Effector memory CD8-positive, alpha-beta T cell (primary cell): ENCODE results near the gene TTC7B.

Source experiments
- ATAC-seq: fragments of 150-1000 bp; cut with Tn5 transposase; replicated peaks from 2 replicates; pipeline ENCODE4 v1.10.0; 2021; ENCODE audit warnings: mild to moderate bottlenecking, moderate library complexity
- DNase-seq, 3 experiments: peaks; one replicate each; pipeline ENCODE4 v3.0.0; 2021
- H3K27ac Mint-ChIP-seq, 2 donors: one replicate each; pipeline ENCODE4 v1.8.0; 2022; ENCODE audit warnings: mild to moderate bottlenecking in 2 of 2, mixed read lengths in 2 of 2, moderate library complexity in 2 of 2
- H3K27me3 Mint-ChIP-seq, 2 donors: one replicate each; pipeline ENCODE4 v1.8.0; 2022; ENCODE audit warnings: mixed read lengths in 2 of 2
- H3K36me3 Mint-ChIP-seq: one replicate; pipeline ENCODE4 v1.8.0; 2022; ENCODE audit warnings: mild to moderate bottlenecking, moderate library complexity, mixed read lengths; ENCODE audit not compliant: insufficient read depth
- H3K4me1 Mint-ChIP-seq, 2 donors: one replicate each; pipeline ENCODE4 v1.8.0; 2022; ENCODE audit warnings: low read depth in 2 of 2, mixed read lengths in 2 of 2
- H3K4me3 Mint-ChIP-seq, 2 donors: one replicate each; pipeline ENCODE4 v1.8.0; 2022; ENCODE audit warnings: mild to moderate bottlenecking in 2 of 2, mixed read lengths in 2 of 2, moderate library complexity in 2 of 2
- H3K9me3 Mint-ChIP-seq, 2 donors: one replicate each; pipeline ENCODE4 v1.8.0; 2022; ENCODE audit warnings: mixed read lengths in 2 of 2

TTC7B gene

DNA sequence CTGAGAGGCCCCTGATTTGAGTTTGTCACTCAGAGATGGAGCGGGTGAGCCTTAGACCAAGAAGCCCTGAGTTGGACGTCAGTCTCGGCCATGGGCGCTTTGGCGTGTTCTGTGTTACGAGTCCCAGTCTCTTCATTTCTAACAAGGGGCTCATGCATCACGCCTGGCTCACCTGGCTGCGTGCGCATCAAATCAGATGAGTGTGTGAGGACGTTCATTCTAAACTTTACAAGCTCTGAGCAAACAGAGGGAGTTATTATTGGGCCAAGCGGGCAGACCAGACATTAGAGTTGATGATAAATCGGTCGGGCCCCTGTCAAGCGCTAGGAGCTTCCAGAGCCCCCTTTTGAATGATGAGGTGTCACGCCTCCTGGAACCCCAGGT, 302.2 kb downstream of the TTC7B start:
- H3K27ac Mint-ChIP-seq: no peak overlapping the region
- no peaks in the 10 kb centered on the region for H3K9me3 Mint-ChIP-seq
- H3K36me3 Mint-ChIP-seq: no peaks in the 10 kb centered on the region
- peaks cover 0 to 4% of the 10 kb centered on the region in 2 donors for H3K4me1 Mint-ChIP-seq
- no peak for DNase-seq
- H3K4me3 Mint-ChIP-seq: no peak overlapping the region
- ATAC-seq: no peak
- peaks cover 20 to 24% of the 10 kb centered on the region in 2 donors for H3K27me3 Mint-ChIP-seq

DNA sequence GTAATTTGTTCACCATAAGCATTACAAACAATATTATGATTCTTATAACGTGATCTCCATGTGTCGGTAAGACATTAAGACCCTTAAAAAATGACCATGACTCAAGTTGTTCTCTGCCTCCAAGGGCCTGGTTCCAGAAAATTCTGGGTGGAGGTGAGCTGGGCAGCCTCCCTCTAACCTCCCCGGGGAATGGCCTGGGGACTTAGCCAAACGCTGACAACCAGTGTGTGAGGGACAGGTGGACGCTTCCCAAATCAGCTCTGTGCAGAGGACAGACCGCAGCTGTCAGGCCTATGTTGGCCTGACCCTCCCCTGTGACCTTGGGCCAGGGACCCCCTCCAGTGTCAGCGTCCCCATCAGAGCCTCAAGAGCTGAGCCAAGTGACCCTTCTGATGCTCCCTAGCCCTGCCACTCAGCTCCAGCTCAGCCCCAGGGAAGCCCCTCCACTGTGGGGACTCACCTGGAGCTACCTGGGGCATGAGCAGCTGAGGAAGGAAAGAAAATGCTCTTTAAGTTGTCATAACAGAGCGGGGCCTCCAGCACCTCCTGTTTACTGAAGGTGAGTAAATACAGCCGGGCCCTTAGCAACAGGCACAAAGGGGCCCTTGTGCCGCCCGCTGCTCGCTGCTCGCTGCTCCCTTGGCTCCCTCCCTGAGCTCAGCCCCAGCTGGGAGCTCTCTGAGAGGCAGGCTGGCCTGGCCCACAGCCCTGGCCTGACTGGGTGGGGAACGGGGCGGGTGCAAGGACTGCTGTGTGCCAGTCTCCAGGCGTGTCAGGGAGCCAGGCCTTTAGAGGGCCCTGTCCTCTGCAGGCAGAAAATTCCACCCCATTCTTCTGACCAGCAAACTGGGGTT, 302.8 kb downstream of the TTC7B start:
- Mint-ChIP-seq H3K9me3 (no peaks in the 10 kb centered on the region), H3K4me1 (peaks cover 0 to 4% of the 10 kb centered on the region in 2 donors)

DNA sequence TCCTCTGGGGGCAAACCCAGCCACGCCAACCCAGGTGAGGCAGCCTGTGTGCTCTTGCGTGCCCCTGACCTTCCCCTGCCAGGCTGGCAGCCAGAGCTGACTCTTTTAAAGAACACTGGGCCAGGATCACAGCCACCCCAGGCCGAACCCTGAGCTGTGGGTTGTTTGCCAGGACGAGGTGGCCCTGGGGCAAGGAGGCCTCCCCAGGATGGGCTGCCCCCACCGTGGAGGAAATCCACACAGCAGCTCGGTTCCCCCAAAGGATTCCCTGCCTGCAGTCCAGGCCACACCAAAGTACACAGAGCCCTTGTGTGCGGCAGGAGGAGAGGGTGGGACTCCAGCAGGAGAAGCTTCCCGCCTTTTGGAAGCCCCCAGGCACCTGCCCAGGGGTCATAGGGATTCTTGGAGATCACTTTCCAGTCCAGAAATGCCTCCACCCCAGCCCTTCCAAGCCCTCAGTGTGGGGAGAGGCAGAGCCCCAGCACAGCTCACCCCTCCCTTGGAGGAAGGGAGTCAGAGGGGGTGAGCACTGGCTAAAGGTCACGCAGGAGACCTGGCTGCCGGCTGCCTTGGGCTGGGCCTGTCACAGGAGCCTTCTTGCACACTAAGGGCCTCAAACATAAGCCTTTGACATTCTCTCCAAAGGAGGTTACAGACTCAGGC, 303.8 kb downstream of the TTC7B start:
- Mint-ChIP-seq H3K27me3 (peaks cover 31 to 38% of the 10 kb centered on the region in 2 donors), H3K4me1 (peaks cover 0 to 4% of the 10 kb centered on the region in 2 donors), H3K9me3 (no peaks in the 10 kb centered on the region), H3K4me3 (no peak overlapping the region), H3K36me3 (no peaks in the 10 kb centered on the region), H3K27ac (no peak overlapping the region)
- ATAC-seq (no peak), DNase-seq (no peak)

More for the DNA sequence above, 302.8 kb downstream of the TTC7B start:
- DNase-seq (no peak), ATAC-seq (no peak)
- Mint-ChIP-seq H3K36me3 (no peaks in the 10 kb centered on the region), H3K27ac (no peak overlapping the region), H3K4me3 (no peak overlapping the region), H3K27me3 (peaks cover 26 to 30% of the 10 kb centered on the region in 2 donors)

GRCh38 chr14:90511795-90512328, 304.4 kb downstream of the TTC7B start:
- H3K4me1 Mint-ChIP-seq: peaks cover 0 to 4% of the 10 kb centered on the region in 2 donors
- no peaks in the 10 kb centered on the region for H3K36me3 Mint-ChIP-seq
- ATAC-seq: no peak
- peaks cover 33 to 42% of the 10 kb centered on the region in 2 donors for H3K27me3 Mint-ChIP-seq
- no peaks in the 10 kb centered on the region for H3K9me3 Mint-ChIP-seq
- H3K4me3 Mint-ChIP-seq: no peak overlapping the region
- H3K27ac Mint-ChIP-seq: no peak overlapping the region
- DNase-seq: no peak

GRCh38 chr14:90511252-90511651, 305.0 kb downstream of the TTC7B start:
- ATAC-seq (no peak), DNase-seq (no peak)
- Mint-ChIP-seq H3K27ac (no peak overlapping the region), H3K4me3 (no peak overlapping the region), H3K36me3 (no peaks in the 10 kb centered on the region), H3K9me3 (no peaks in the 10 kb centered on the region), H3K27me3 (peaks cover 33 to 42% of the 10 kb centered on the region in 2 donors), H3K4me1 (peaks cover 0 to 4% of the 10 kb centered on the region in 2 donors)

- Mint-ChIP-seq H3K27me3 (peaks cover 33 to 42% of the 10 kb centered on the region in 2 donors), H3K27ac (no peak overlapping the region), H3K36me3 (no peaks in the 10 kb centered on the region), H3K9me3 (no peaks in the 10 kb centered on the region), H3K4me3 (no peak overlapping the region), H3K4me1 (peaks cover 0 to 4% of the 10 kb centered on the region in 2 donors)
- DNase-seq: no peak
- no peak for ATAC-seq
Measured at GRCh38 chr14:90510159-90510558, 306.1 kb downstream of the TTC7B start.

GRCh38 chr14:90509403-90509802, 306.8 kb downstream of the TTC7B start:
- peaks cover 33 to 42% of the 10 kb centered on the region in 2 donors for H3K27me3 Mint-ChIP-seq
- H3K4me3 Mint-ChIP-seq: no peak overlapping the region
- no peak for DNase-seq
- no peak overlapping the region for H3K27ac Mint-ChIP-seq
- no peaks in the 10 kb centered on the region for H3K36me3 Mint-ChIP-seq
- peaks cover 0 to 4% of the 10 kb centered on the region in 2 donors for H3K4me1 Mint-ChIP-seq
- no peaks in the 10 kb centered on the region for H3K9me3 Mint-ChIP-seq
- ATAC-seq: no peak

DNA sequence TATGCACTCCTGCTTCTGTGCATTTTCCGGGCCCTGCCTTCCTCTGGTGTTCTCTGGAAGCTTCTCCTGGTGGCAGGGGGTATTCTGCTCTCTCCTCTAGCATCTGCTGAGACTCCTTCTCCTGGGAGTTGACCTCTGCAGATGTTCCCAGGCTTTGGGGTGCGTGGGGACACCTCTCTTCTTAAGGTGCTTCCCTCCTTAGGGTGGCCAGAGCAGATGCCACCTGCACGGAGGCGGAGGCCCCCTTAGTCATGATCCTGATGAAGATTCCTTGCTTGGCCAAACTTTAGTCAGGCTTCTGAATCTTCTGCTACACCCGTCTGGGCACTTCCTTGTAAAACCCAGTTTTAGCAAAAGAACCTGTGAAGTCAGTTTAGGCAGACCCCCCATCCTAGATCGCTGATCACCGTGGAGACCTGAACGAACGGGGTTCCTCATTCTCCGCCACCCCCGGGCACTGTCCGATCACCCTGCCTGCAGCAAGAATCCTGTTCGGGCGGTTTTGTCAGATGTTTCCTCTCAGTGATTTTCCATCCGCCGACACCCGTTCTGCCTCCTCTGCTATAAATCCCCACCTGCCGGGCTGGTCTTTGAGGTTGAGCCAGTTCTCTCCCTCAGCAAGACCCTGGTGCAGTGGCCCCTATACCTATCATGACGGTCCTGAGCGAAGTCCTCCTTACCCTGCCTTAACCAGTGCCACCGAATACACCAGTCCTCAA, 307.5 kb downstream of the TTC7B start:
- peaks cover 0 to 4% of the 10 kb centered on the region in 2 donors for H3K4me1 Mint-ChIP-seq
- DNase-seq: no peak
- H3K9me3 Mint-ChIP-seq: no peaks in the 10 kb centered on the region
- no peak overlapping the region for H3K4me3 Mint-ChIP-seq
- ATAC-seq: no peak
- H3K27ac Mint-ChIP-seq: no peak overlapping the region
- H3K27me3 Mint-ChIP-seq: peaks cover 33 to 42% of the 10 kb centered on the region in 2 donors
- H3K36me3 Mint-ChIP-seq: no peaks in the 10 kb centered on the region

- no peak for DNase-seq
- no peak for ATAC-seq
- Mint-ChIP-seq H3K27ac (no peak overlapping the region), H3K36me3 (no peaks in the 10 kb centered on the region), H3K4me1 (peaks cover 0 to 4% of the 10 kb centered on the region in 2 donors), H3K27me3 (peaks cover 35 to 46% of the 10 kb centered on the region in 2 donors), H3K9me3 (no peaks in the 10 kb centered on the region), H3K4me3 (no peak overlapping the region)
Measured at GRCh38 chr14:90508036-90508435, 308.2 kb downstream of the TTC7B start.

GRCh38 chr14:90507428-90507827, 308.8 kb downstream of the TTC7B start:
- ATAC-seq: no peak
- Mint-ChIP-seq H3K4me1 (peaks cover 0 to 4% of the 10 kb centered on the region in 2 donors), H3K27me3 (peaks cover 41 to 52% of the 10 kb centered on the region in 2 donors), H3K27ac (no peak overlapping the region), H3K4me3 (no peak overlapping the region), H3K9me3 (no peaks in the 10 kb centered on the region), H3K36me3 (no peaks in the 10 kb centered on the region)
- no peak for DNase-seq

GRCh38 chr14:90506748-90507147, 309.5 kb downstream of the TTC7B start:
- Mint-ChIP-seq H3K27me3 (peaks cover 48 to 59% of the 10 kb centered on the region in 2 donors), H3K4me3 (no peak overlapping the region), H3K36me3 (no peaks in the 10 kb centered on the region), H3K9me3 (no peaks in the 10 kb centered on the region), H3K27ac (no peak overlapping the region), H3K4me1 (peaks cover 0 to 4% of the 10 kb centered on the region in 2 donors)
- ATAC-seq (no peak), DNase-seq (no peak)

- Mint-ChIP-seq H3K27ac (no peak overlapping the region), H3K4me1 (peaks cover 0 to 4% of the 10 kb centered on the region in 2 donors), H3K27me3 (peaks cover 44 to 57% of the 10 kb centered on the region in 2 donors), H3K36me3 (no peaks in the 10 kb centered on the region), H3K4me3 (no peak overlapping the region), H3K9me3 (no peaks in the 10 kb centered on the region)
- ATAC-seq (no peak), DNase-seq (no peak)
Measured at GRCh38 chr14:90505531-90505930, 310.7 kb downstream of the TTC7B start.

DNA sequence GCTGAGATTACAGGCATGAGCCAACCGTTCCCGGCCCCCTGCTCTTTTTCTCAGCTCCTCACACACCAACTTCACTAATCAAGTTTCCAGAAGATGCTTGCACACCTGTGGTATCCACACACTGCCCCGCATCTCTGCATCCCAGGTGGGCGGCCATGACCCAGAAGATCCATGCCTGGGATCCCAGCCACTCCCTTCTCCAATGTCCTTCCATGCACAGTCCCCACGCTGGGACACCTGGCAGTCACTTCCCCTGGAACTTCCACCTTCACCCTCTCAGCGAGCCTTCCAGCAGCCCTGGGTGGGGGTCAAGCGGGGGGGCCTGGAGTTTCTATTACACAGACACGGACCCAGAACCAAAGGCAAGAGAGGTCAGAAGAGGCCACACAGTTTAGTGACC, 311.6 kb downstream of the TTC7B start:
- Mint-ChIP-seq H3K9me3 (no peaks in the 10 kb centered on the region), H3K27me3 (peaks cover 43 to 56% of the 10 kb centered on the region in 2 donors), H3K4me3 (no peak overlapping the region), H3K4me1 (peaks cover 0 to 4% of the 10 kb centered on the region in 2 donors), H3K36me3 (no peaks in the 10 kb centered on the region), H3K27ac (no peak overlapping the region)
- DNase-seq (no peak), ATAC-seq (no peak)
